Measurements from ENCODE around the gene KIR3DL2. TPM values are rescaled to one million over a fixed set of nuclear protein-coding genes. Genes with fewer than 3 reads are reported as not detected.
"Not testable (repeated sequence)": the region's sequence is repeated elsewhere in the genome, so short reads cannot be mapped to it uniquely, and the experiment has no call there.

The KIR3DL2 gene
- total RNA-seq, 1 donor from 2014 or later: not detected

DNA sequence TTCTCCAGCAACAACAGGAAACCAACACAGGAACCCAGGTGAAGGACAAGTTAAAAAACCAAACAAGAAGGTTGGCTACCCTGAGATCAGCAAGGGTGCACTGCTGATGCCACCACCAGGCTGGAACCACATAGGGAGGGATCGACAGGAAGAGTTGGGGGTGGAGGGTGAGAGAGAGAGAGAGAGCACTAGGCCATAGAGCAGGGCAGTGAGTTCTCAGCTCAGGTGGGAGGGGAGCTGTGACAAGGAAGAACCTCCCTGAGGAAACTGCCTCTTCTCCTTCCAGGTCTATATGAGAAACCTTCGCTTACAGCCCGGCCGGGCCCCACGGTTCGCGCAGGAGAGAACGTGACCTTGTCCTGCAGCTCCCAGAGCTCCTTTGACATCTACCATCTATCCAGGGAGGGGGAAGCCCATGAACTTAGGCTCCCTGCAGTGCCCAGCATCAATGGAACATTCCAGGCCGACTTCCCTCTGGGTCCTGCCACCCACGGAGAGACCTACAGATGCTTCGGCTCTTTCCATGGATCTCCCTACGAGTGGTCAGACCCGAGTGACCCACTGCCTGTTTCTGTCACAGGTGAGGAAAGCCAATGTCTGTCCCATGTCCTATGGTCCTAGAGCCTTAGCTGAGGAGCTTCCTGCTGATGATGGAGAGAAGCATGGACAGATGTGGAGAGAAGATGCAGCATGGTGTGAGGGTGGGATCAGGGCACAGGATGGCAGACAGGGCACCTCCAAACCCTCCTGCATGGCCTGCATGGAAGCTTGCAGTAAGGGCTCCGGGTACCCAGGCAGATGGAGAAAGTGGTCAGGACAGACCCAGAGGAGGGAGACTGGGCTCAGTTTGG is 44.4 kb upstream of the KIR3DL2 start:
- Mint-ChIP-seq H3K27me3 (ENCODE audit: insufficient read depth, low read depth) (peaks cover 2% of the 10 kb centered on the region), H3K27ac (no peak overlapping the region), H3K9me3 (peaks cover 31% of the 10 kb centered on the region), H3K4me1 (no peaks in the 10 kb centered on the region), H3K36me3 (no peaks in the 10 kb centered on the region), H3K4me3 (no peak overlapping the region)
- Histone ChIP-seq H2AFZ (replicated peaks) (no peak overlapping the region), H3K4me1 (no peaks in the 10 kb centered on the region), H3F3A (ENCODE audit: low read depth) (no peaks in the 10 kb centered on the region), H3K4me2 (no peak overlapping the region), H3K9ac (no peak overlapping the region), H3K27ac (no peak overlapping the region), H3K4me3 (no peak overlapping the region), H4K20me1 (ENCODE audit: low read depth) (no peaks in the 10 kb centered on the region), H3K79me2 (ENCODE audit: low read depth) (no peaks in the 10 kb centered on the region), H3K9me3 (ENCODE audit: low read depth) (peaks cover 3% of the 10 kb centered on the region), H3K36me3 (no peaks in the 10 kb centered on the region), H3K27me3 (no peaks in the 10 kb centered on the region)
- DNase-seq (ENCODE audit: low spot score): no peak
- TF ChIP-seq EZH2 (IDR thresholded peaks at IDR 0.05) (no peak), EZH2phosphoT487 (IDR thresholded peaks at IDR 0.05) (no peak)
- TF ChIP-seq, protein P1, sequence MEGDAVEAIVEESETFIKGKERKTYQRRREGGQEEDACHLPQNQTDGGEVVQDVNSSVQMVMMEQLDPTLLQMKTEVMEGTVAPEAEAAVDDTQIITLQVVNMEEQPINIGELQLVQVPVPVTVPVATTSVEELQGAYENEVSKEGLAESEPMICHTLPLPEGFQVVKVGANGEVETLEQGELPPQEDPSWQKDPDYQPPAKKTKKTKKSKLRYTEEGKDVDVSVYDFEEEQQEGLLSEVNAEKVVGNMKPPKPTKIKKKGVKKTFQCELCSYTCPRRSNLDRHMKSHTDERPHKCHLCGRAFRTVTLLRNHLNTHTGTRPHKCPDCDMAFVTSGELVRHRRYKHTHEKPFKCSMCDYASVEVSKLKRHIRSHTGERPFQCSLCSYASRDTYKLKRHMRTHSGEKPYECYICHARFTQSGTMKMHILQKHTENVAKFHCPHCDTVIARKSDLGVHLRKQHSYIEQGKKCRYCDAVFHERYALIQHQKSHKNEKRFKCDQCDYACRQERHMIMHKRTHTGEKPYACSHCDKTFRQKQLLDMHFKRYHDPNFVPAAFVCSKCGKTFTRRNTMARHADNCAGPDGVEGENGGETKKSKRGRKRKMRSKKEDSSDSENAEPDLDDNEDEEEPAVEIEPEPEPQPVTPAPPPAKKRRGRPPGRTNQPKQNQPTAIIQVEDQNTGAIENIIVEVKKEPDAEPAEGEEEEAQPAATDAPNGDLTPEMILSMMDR (IDR thresholded peaks at IDR 0.05): no peak

DNA sequence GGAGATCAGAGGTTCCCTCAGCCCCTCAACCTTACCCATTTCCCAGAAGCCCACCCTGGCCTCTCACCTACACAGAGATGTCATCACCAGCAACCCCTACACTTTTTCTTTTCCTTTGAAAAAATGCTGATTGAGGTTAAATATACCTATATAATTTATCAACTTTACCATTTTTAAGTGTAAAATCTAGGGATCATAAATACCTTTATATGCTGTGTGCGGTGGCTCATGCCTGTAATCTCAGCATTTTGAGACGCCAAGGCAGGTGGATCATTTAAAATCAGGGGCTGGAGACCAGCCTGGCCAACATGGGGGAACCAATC is 43.8 kb upstream of the KIR3DL2 start:
- Mint-ChIP-seq H3K4me3 (no peak overlapping the region), H3K4me1 (no peaks in the 10 kb centered on the region), H3K36me3 (no peaks in the 10 kb centered on the region), H3K27ac (no peak overlapping the region), H3K9me3 (peaks cover 30% of the 10 kb centered on the region), H3K27me3 (ENCODE audit: insufficient read depth, low read depth) (peaks cover 2% of the 10 kb centered on the region)
- Histone ChIP-seq H3K9ac (no peak overlapping the region), H3K4me1 (no peaks in the 10 kb centered on the region), H3F3A (ENCODE audit: low read depth) (no peaks in the 10 kb centered on the region), H3K4me3 (no peak overlapping the region), H3K9me3 (ENCODE audit: low read depth) (peaks cover 3% of the 10 kb centered on the region), H2AFZ (replicated peaks) (no peak overlapping the region), H3K27me3 (no peaks in the 10 kb centered on the region), H3K4me2 (no peak overlapping the region), H3K79me2 (ENCODE audit: low read depth) (no peaks in the 10 kb centered on the region), H3K27ac (no peak overlapping the region), H3K36me3 (no peaks in the 10 kb centered on the region), H4K20me1 (ENCODE audit: low read depth) (no peaks in the 10 kb centered on the region)
- TF ChIP-seq, protein P1 (IDR thresholded peaks at IDR 0.05): no peak
- TF ChIP-seq EZH2 (IDR thresholded peaks at IDR 0.05) (no peak), EZH2phosphoT487 (IDR thresholded peaks at IDR 0.05) (no peak)
- no peak for DNase-seq (ENCODE audit: low spot score)

DNA sequence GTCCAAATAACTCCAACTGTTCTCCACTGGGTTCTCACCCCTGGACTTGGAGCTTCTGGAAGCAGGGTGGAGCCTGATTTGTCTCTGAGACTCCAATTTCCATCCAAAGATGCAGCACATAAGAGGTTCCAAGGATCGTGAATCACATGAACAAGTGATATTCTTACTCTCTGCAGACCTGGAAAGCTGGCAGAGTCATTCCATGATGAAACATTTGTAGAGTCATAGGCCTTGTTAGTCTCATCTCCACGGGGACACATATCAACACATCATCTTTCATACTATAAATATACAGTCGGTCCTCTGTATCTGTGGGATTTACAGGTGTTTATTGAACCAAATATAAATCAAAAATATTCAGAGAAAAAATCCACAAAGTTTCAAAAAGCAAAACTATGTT is 35.7 kb upstream of the KIR3DL2 start:
- not testable (repeated sequence) for H3K4me2 ChIP-seq; H3K36me3 Mint-ChIP-seq; DNase-seq (ENCODE audit: low spot score); H3K36me3 ChIP-seq; H3K4me1 ChIP-seq; H3F3A ChIP-seq (ENCODE audit: low read depth); H3K9ac ChIP-seq; H3K9me3 ChIP-seq (ENCODE audit: low read depth); H3K79me2 ChIP-seq (ENCODE audit: low read depth); H3K27ac Mint-ChIP-seq; H3K4me1 Mint-ChIP-seq; H4K20me1 ChIP-seq (ENCODE audit: low read depth); H3K4me3 Mint-ChIP-seq; H3K27ac ChIP-seq; H3K4me3 ChIP-seq; H3K27me3 ChIP-seq; H2AFZ ChIP-seq (replicated peaks)
- H3K9me3 Mint-ChIP-seq: peaks cover 38% of the 10 kb centered on the region
- H3K27me3 Mint-ChIP-seq (ENCODE audit: insufficient read depth, low read depth): peaks cover 11% of the 10 kb centered on the region

DNA sequence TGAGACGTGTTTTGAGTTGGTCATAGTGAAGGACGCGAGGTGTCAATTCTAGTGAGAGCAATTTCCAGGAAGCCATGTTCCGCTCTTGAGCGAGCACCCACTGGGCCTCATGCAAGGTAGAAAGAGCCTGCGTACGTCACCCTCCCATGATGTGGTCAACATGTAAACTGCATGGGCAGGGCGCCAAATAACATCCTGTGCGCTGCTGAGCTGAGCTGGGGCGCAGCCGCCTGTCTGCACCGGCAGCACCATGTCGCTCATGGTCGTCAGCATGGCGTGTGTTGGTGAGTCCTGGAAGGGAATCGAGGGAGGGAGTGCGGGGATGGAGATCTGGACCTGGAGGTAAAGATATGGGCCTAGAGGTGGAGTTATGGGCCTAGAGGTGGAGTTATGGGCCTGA is 34.0 kb upstream of the KIR3DL2 start, which contains the start of gene KIR3DL1:
Gene KIR3DL1, plus strand, starts transcription at position 218 of the 400 bp plus-strand sequence.
- H3K4me3 Mint-ChIP-seq; H3K9ac ChIP-seq; H4K20me1 ChIP-seq (ENCODE audit: low read depth); H3F3A ChIP-seq (ENCODE audit: low read depth); DNase-seq (ENCODE audit: low spot score); H3K36me3 ChIP-seq; H3K27ac ChIP-seq; H2AFZ ChIP-seq (replicated peaks); H3K4me3 ChIP-seq; H3K36me3 Mint-ChIP-seq; H3K27ac Mint-ChIP-seq; H3K4me2 ChIP-seq; H3K9me3 ChIP-seq (ENCODE audit: low read depth); H3K79me2 ChIP-seq (ENCODE audit: low read depth); H3K27me3 ChIP-seq; H3K4me1 Mint-ChIP-seq; H3K4me1 ChIP-seq: not testable (repeated sequence)
- H3K27me3 Mint-ChIP-seq (ENCODE audit: insufficient read depth, low read depth): peaks cover 12% of the 10 kb centered on the region
- peaks cover 39% of the 10 kb centered on the region for H3K9me3 Mint-ChIP-seq

All from neural progenitor cell (in vitro differentiated cells).